ENCODE results near the gene ITGB8. TPM values are rescaled to one million over a fixed set of nuclear protein-coding genes. Genes with fewer than 3 reads are reported as not detected.

Gene ITGB8
- total and polyA plus RNA-seq, 9 of the 15 experiments (the other 6 are each of a cell fraction or from before 2014, with no cell fraction given), result under 0.01 to 0.03 (median 0.02) TPM; not detected in 6

- no peak for FAIRE-seq
- CTCF ChIA-PET (ENCODE audit: low intra/inter-chr PET ratio), result no interaction called here
- Histone ChIP-seq H3K9me3 (replicated peaks; ENCODE audit: control insufficient read depth, insufficient read depth, low read depth, low read length) (no peaks in the 10 kb centered on the region), H3K27ac (ENCODE audit: extremely low read depth, low read depth, low read length) (no peak overlapping the region), H3K9me1 (ENCODE audit: control insufficient read depth, insufficient read depth, low read length) (no peaks in the 10 kb centered on the region), H3K27me3 (ENCODE audit: control insufficient read depth in 2 of 2, insufficient read depth in 2 of 2, low read length in 2 of 2) (no peaks in the 10 kb centered on the region), H3K4me2 (ENCODE audit: insufficient read depth, low read length) (no peak overlapping the region), H2AFZ (ENCODE audit: low read depth, low read length) (peak overlapping the region; percentile 3; the same call in 1 of the 2 replicates), H3K36me3 (ENCODE audit: control insufficient read depth, insufficient read depth, low read length) (no peaks in the 10 kb centered on the region), H4K20me1 (replicated peaks; ENCODE audit: control insufficient read depth, insufficient read depth, low read length) (no peaks in the 10 kb centered on the region), H3K4me1 (replicated peaks in 1 of 2; ENCODE audit: control insufficient read depth in 2 of 2, insufficient read depth in 2 of 2, low read length in 2 of 2) (no peaks in the 10 kb centered on the region), H3K79me2 (ENCODE audit: control insufficient read depth, insufficient read depth, low read length) (no peaks in the 10 kb centered on the region), H3K9ac (ENCODE audit: insufficient read depth in 1 of 2, low read depth in 2 of 2, low read length in 2 of 2) (no peak overlapping the region), H3K4me3 (no peak overlapping the region)
- intact Hi-C loops (cut with micrococcal nuclease), result no loop called here
- POLR2A ChIA-PET, result interaction anchor here (0.8 to 3.0 kb wide), 5 partner anchors 10 to 71 kb away, joined by 3 to 8 read pairs (median 4); no protein-coding TSS in a partner anchor
- WGBS (ENCODE audit: insufficient coverage, low coverage, missing lambda C conversion rate), result 39% methylated on average over 3 of the region's 3 CpGs
- BruUV-seq (replicated peaks), result no TSS peak
- in situ Hi-C loops (cut with MboI), result no loop called here
- no peak for ATAC-seq
- DNase-seq (ENCODE audit: extremely low read depth in 1 of 4, low spot score in 3 of 4), result no peak
- TF ChIP-seq CBX5 (IDR thresholded peaks at IDR 0.05; ENCODE audit: borderline replicate concordance, low read depth), result no peak
- TF ChIP-seq HINFP (tag; conservative IDR thresholded peaks at IDR 0.05; ENCODE audit: low read depth), result no peak
- TF ChIP-seq NFE2L1 (tag; IDR thresholded peaks at IDR 0.05; ENCODE audit: borderline replicate concordance, low read depth), result no peak
- TF ChIP-seq PHB2 (IDR thresholded peaks at IDR 0.05; ENCODE audit: low read depth), result no peak
- TF ChIP-seq HNRNPK (IDR thresholded peaks at IDR 0.05; ENCODE audit: low read depth, low read length, poor library complexity, severe bottlenecking), result no peak
Observed at GRCh38 chr7:20290505-20291111, 40.1 kb upstream of the ITGB8 start.
